Panc1 (cell line): ENCODE measurements around the gene MTREX. TPM values are rescaled to one million over a fixed set of nuclear protein-coding genes. Genes with fewer than 3 reads are reported as not detected.

Experiments used
- ATAC-seq: fragments of 200-7000 bp; cut with Tn5 transposase; 2 replicates; pipeline ENCODE4 v1.9.1; 2020; ENCODE audit warnings: mild to moderate bottlenecking, moderate library complexity
- BruUV-seq: library from RNA; stranded (reverse); fragments of 400-500 nt; replicated peaks from 2 replicates; lab custom pipeline; 2021; lab: Mats Ljungman, UMichigan
- CTCF ChIA-PET: fragments of 300-600 bp; sonication (Branson Sonifier 250); formaldehyde crosslinking; loops from one replicate; lab custom pipeline; 2022; ENCODE audit warnings: antibody characterized with exemption; lab: Charles Lee
- POLR2A ChIA-PET: fragments of 300-600 bp; sonication (Branson Sonifier 250); formaldehyde crosslinking; loops from one replicate; lab custom pipeline; 2022; ENCODE audit warnings: antibody characterized with exemption; lab: Charles Lee
- DNase-seq: peaks from one replicate; pipeline ENCODE4 v3.0.0-alpha.2; 2010; ENCODE audit warnings: low read depth, low spot score
- H3K27ac ChIP-seq: 2 replicates; pipeline ENCODE4 v1.5.1; 2011; ENCODE audit warnings: mild to moderate bottlenecking, low read length, inconsistent platforms
- H3K27me3 ChIP-seq: fragments of 200-500 bp; sonication (Bioruptor generic); 2 replicates; pipeline ENCODE4 v1.6.0; 2014; ENCODE audit warnings: low read length, inconsistent platforms; ENCODE audit not compliant: control insufficient read depth, insufficient read depth
- H3K36me3 ChIP-seq: fragments of 200-500 bp; sonication (Bioruptor generic); 2 replicates; pipeline ENCODE4 v1.5.1; 2014; ENCODE audit warnings: inconsistent platforms, mild to moderate bottlenecking, low read length, moderate library complexity; ENCODE audit not compliant: control insufficient read depth, insufficient read depth
- H3K4me1 ChIP-seq: 2 replicates; pipeline ENCODE4 v1.5.1; 2011; ENCODE audit warnings: inconsistent platforms, mild to moderate bottlenecking, low read length, moderate library complexity; ENCODE audit not compliant: control insufficient read depth, insufficient read depth
- H3K4me3 ChIP-seq, 2 experiments: 2 replicates each; pipeline ENCODE4 v1.5.1; 2011 to 2012; ENCODE audit warnings: low read depth in 2 of 2, low read length in 2 of 2, mild to moderate bottlenecking in 2 of 2, inconsistent platforms in 1 of 2, moderate library complexity in 1 of 2
- H3K9me3 ChIP-seq: fragments of 200-500 bp; sonication (Bioruptor generic); 2 replicates; pipeline ENCODE4 v1.5.1; 2014; ENCODE audit warnings: low read depth, mild to moderate bottlenecking, inconsistent platforms, low read length, moderate library complexity; ENCODE audit not compliant: control insufficient read depth, insufficient read depth
- CTCF ChIP-seq: fragments of 450-650 bp; IDR thresholded peaks from 2 replicates; pipeline ENCODE4 v1.5.1; 2017; ENCODE audit warnings: mild to moderate bottlenecking
- POLR2AphosphoS5 ChIP-seq: IDR thresholded peaks from 2 replicates; pipeline ENCODE4 v1.6.1; 2012; ENCODE audit warnings: mild to moderate bottlenecking, low read depth, low read length, moderate library complexity
- REST ChIP-seq, 2 experiments: IDR thresholded peaks; 2 replicates each; pipeline ENCODE4 v1.6.1; 2011 to 2012; ENCODE audit warnings: low read depth in 2 of 2, control low read depth in 1 of 2, low read length in 1 of 2, mild to moderate bottlenecking in 1 of 2, moderate library complexity in 1 of 2; ENCODE audit not compliant: insufficient read depth in 1 of 2
- SIN3A ChIP-seq: IDR thresholded peaks from 2 replicates; pipeline ENCODE4 v1.6.1; 2012; ENCODE audit warnings: low read depth, mild to moderate bottlenecking, low read length, moderate library complexity, borderline replicate concordance; ENCODE audit not compliant: insufficient read depth
- TCF7L2 ChIP-seq: IDR thresholded peaks from 2 replicates; pipeline ENCODE4 v1.6.1; 2011; ENCODE audit warnings: mild to moderate bottlenecking, low read depth, low read length, inconsistent platforms
- in situ Hi-C: cut with HindIII; loops from 2 replicates; pipeline ENCODE4 v1.10.0; 2016; ENCODE audit warnings: low sequenced_read_pairs, low pct_unique_long_range_greater_than_20kb
- intact Hi-C: fragments of 100-400 bp; cut with micrococcal nuclease; formaldehyde crosslinking; loops from one replicate; pipeline ENCODE4 v1.10.0; 2022; ENCODE audit not compliant: unreplicated experiment
- total RNA-seq: library from RNA; stranded (reverse); gene quantifications from one replicate; pipeline ENCODE4 v1.2.1, GENCODE V29; 2021; ENCODE audit not compliant: unreplicated experiment

Gene MTREX
- total RNA-seq, 1 experiment from 2014 or later, result 97.0 TPM

- Histone ChIP-seq H3K4me3 (no peak overlapping the region), H3K36me3 (peaks cover 27% of the 10 kb centered on the region), H3K4me1 (no peaks in the 10 kb centered on the region), H3K27me3 (no peaks in the 10 kb centered on the region), H3K9me3 (no peaks in the 10 kb centered on the region), H3K27ac (no peak overlapping the region)
- no TSS peak for BruUV-seq
- DNase-seq (no peak), ATAC-seq (no peak)
- intact Hi-C loops (loop anchor here (2.0 kb wide), 1 partner anchor 283 kb away; no protein-coding TSS in a partner anchor), in situ Hi-C loops (no loop called here)
- POLR2A ChIA-PET, result no interaction called here
- no peak for TF ChIP-seq POLR2AphosphoS5
- no peak for TF ChIP-seq SIN3A
- no peak for TF ChIP-seq TCF7L2
- TF ChIP-seq REST (IDR thresholded peaks at IDR 0.05; ENCODE audit: insufficient read depth in 1 of 2, low read depth in 2 of 2, low read length in 1 of 2), result no peak
- TF ChIP-seq CTCF, result no peak
- CTCF ChIA-PET, result no interaction called here
These were observed 100.2 kb downstream of the MTREX start for GRCh38 chr5:55407984-55408383.

- Histone ChIP-seq H3K27ac (no peak overlapping the region), H3K4me3 (no peak overlapping the region), H3K9me3 (no peaks in the 10 kb centered on the region), H3K4me1 (no peaks in the 10 kb centered on the region), H3K36me3 (peaks cover 27% of the 10 kb centered on the region), H3K27me3 (no peaks in the 10 kb centered on the region)
- BruUV-seq, result no TSS peak
- in situ Hi-C loops, result no loop called here
- TF ChIP-seq REST (IDR thresholded peaks at IDR 0.05; ENCODE audit: insufficient read depth in 1 of 2, low read depth in 2 of 2, low read length in 1 of 2), result no peak
- TF ChIP-seq POLR2AphosphoS5, result no peak
- TF ChIP-seq SIN3A, result no peak
- no peak for TF ChIP-seq TCF7L2
- TF ChIP-seq CTCF, result no peak
- POLR2A ChIA-PET, result interaction anchor here (0.6 kb wide), 1 partner anchor 567 kb away, joined by 5 read pairs; no protein-coding TSS in a partner anchor
- DNase-seq (no peak), ATAC-seq (no peak)
- CTCF ChIA-PET, result no interaction called here
- intact Hi-C loops, result no loop called here
These were observed 102.0 kb downstream of the MTREX start for GRCh38 chr5:55409775-55410174.
